Panc1 (cell line): ENCODE data around the gene PHF13. TPM values are rescaled to one million over a fixed set of nuclear protein-coding genes. Genes with fewer than 3 reads are reported as not detected.
A peak's percentile ranks its signal among the peaks of the same experiment; 100 is the strongest.
"Not testable (repeated sequence)": the region's sequence is repeated elsewhere in the genome, so short reads cannot be mapped to it uniquely, and the experiment has no call there.

Experiments used
- ATAC-seq: fragments of 200-7000 bp; cut with Tn5 transposase; 2 replicates; pipeline ENCODE4 v1.9.1; 2020; ENCODE audit warnings: mild to moderate bottlenecking, moderate library complexity
- BruUV-seq: library from RNA; stranded (reverse); fragments of 400-500 nt; replicated peaks from 2 replicates; lab custom pipeline; 2021; lab: Mats Ljungman, UMichigan
- CTCF ChIA-PET: fragments of 300-600 bp; sonication (Branson Sonifier 250); formaldehyde crosslinking; loops from one replicate; lab custom pipeline; 2022; ENCODE audit warnings: antibody characterized with exemption; lab: Charles Lee
- POLR2A ChIA-PET: fragments of 300-600 bp; sonication (Branson Sonifier 250); formaldehyde crosslinking; loops from one replicate; lab custom pipeline; 2022; ENCODE audit warnings: antibody characterized with exemption; lab: Charles Lee
- DNase-seq: peaks from one replicate; pipeline ENCODE4 v3.0.0-alpha.2; 2010; ENCODE audit warnings: low read depth, low spot score
- H3K27ac ChIP-seq: 2 replicates; pipeline ENCODE4 v1.5.1; 2011; ENCODE audit warnings: mild to moderate bottlenecking, low read length, inconsistent platforms
- H3K27me3 ChIP-seq: fragments of 200-500 bp; sonication (Bioruptor generic); 2 replicates; pipeline ENCODE4 v1.6.0; 2014; ENCODE audit warnings: low read length, inconsistent platforms; ENCODE audit not compliant: control insufficient read depth, insufficient read depth
- H3K36me3 ChIP-seq: fragments of 200-500 bp; sonication (Bioruptor generic); 2 replicates; pipeline ENCODE4 v1.5.1; 2014; ENCODE audit warnings: inconsistent platforms, mild to moderate bottlenecking, low read length, moderate library complexity; ENCODE audit not compliant: control insufficient read depth, insufficient read depth
- H3K4me1 ChIP-seq: 2 replicates; pipeline ENCODE4 v1.5.1; 2011; ENCODE audit warnings: inconsistent platforms, mild to moderate bottlenecking, low read length, moderate library complexity; ENCODE audit not compliant: control insufficient read depth, insufficient read depth
- H3K4me3 ChIP-seq, 2 experiments: 2 replicates each; pipeline ENCODE4 v1.5.1; 2011 to 2012; ENCODE audit warnings: low read depth in 2 of 2, low read length in 2 of 2, mild to moderate bottlenecking in 2 of 2, inconsistent platforms in 1 of 2, moderate library complexity in 1 of 2
- H3K9me3 ChIP-seq: fragments of 200-500 bp; sonication (Bioruptor generic); 2 replicates; pipeline ENCODE4 v1.5.1; 2014; ENCODE audit warnings: low read depth, mild to moderate bottlenecking, inconsistent platforms, low read length, moderate library complexity; ENCODE audit not compliant: control insufficient read depth, insufficient read depth
- CTCF ChIP-seq: fragments of 450-650 bp; IDR thresholded peaks from 2 replicates; pipeline ENCODE4 v1.5.1; 2017; ENCODE audit warnings: mild to moderate bottlenecking
- POLR2AphosphoS5 ChIP-seq: IDR thresholded peaks from 2 replicates; pipeline ENCODE4 v1.6.1; 2012; ENCODE audit warnings: mild to moderate bottlenecking, low read depth, low read length, moderate library complexity
- REST ChIP-seq, 2 experiments: IDR thresholded peaks; 2 replicates each; pipeline ENCODE4 v1.6.1; 2011 to 2012; ENCODE audit warnings: low read depth in 2 of 2, control low read depth in 1 of 2, low read length in 1 of 2, mild to moderate bottlenecking in 1 of 2, moderate library complexity in 1 of 2; ENCODE audit not compliant: insufficient read depth in 1 of 2
- SIN3A ChIP-seq: IDR thresholded peaks from 2 replicates; pipeline ENCODE4 v1.6.1; 2012; ENCODE audit warnings: low read depth, mild to moderate bottlenecking, low read length, moderate library complexity, borderline replicate concordance; ENCODE audit not compliant: insufficient read depth
- TCF7L2 ChIP-seq: IDR thresholded peaks from 2 replicates; pipeline ENCODE4 v1.6.1; 2011; ENCODE audit warnings: mild to moderate bottlenecking, low read depth, low read length, inconsistent platforms
- in situ Hi-C: cut with HindIII; loops from 2 replicates; pipeline ENCODE4 v1.10.0; 2016; ENCODE audit warnings: low sequenced_read_pairs, low pct_unique_long_range_greater_than_20kb
- intact Hi-C: fragments of 100-400 bp; cut with micrococcal nuclease; formaldehyde crosslinking; loops from one replicate; pipeline ENCODE4 v1.10.0; 2022; ENCODE audit not compliant: unreplicated experiment
- total RNA-seq: library from RNA; stranded (reverse); gene quantifications from one replicate; pipeline ENCODE4 v1.2.1, GENCODE V29; 2021; ENCODE audit not compliant: unreplicated experiment

The PHF13 gene
- total RNA-seq, 1 experiment from 2014 or later = 41.8 TPM

DNA sequence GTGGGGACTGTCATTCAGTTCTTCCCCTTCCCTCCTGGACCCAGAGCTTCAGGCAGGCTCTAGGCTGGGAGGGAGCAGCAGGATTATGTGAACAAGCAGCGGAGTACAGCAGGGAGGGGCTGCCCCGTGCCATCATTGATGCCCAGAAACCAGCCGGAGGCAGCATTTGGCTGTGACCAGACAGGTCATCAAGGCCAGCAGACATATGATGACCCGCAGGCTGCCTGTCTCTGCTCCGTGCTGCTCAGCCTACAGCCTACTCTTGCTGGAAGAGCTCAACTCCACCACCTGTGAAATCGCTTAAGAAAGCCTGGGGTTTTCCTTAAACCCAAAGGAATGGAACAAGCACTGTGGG, 15.8 kb upstream of the PHF13 start:
- in situ Hi-C loops = no loop called here
- H3K9me3 ChIP-seq = no peaks in the 10 kb centered on the region
- intact Hi-C loops = no loop called here
- H3K36me3 ChIP-seq = peaks cover 2% of the 10 kb centered on the region; the same call in 1 of the 2 replicates
- H3K4me1 ChIP-seq = peaks cover 16% of the 10 kb centered on the region
- ATAC-seq (no peak), DNase-seq (no peak)
- H3K27ac ChIP-seq = no peak overlapping the region
- ChIA-PET POLR2A (no interaction called here), CTCF (interaction anchor here (0.6 kb wide), 1 partner anchor 204 kb away, joined by 3 read pairs; the partner anchor contains the start of gene ACOT7)
- H3K27me3 ChIP-seq = no peaks in the 10 kb centered on the region
- H3K4me3 ChIP-seq = no peak overlapping the region
- TF ChIP-seq CTCF (no peak), TCF7L2 (no peak), REST (IDR thresholded peaks at IDR 0.05; ENCODE audit: insufficient read depth in 1 of 2, low read depth in 2 of 2, low read length in 1 of 2) (no peak), SIN3A (no peak), POLR2AphosphoS5 (no peak)
- no TSS peak for BruUV-seq

GRCh38 chr1:6599141-6599975, 14.2 kb upstream of the PHF13 start:
- peak overlapping the region in 1 of 2 experiments; percentile 96; a peak in 2 of 4 replicates for H3K4me3 ChIP-seq
- in situ Hi-C loops = no loop called here
- no peaks in the 10 kb centered on the region for H3K9me3 ChIP-seq
- DNase-seq (no peak), ATAC-seq (no peak)
- intact Hi-C loops = no loop called here
- no peak overlapping the region for H3K27ac ChIP-seq
- H3K36me3 ChIP-seq = no peaks in the 10 kb centered on the region; the same call in 1 of the 2 replicates
- BruUV-seq = no TSS peak
- TF ChIP-seq REST (IDR thresholded peaks at IDR 0.05; ENCODE audit: insufficient read depth in 1 of 2, low read depth in 2 of 2, low read length in 1 of 2) (no peak), POLR2AphosphoS5 (no peak), CTCF (no peak), TCF7L2 (no peak), SIN3A (no peak)
- ChIA-PET CTCF (interaction anchor here (0.6 kb wide), 1 partner anchor 20 kb away, joined by 3 read pairs; the partner anchor contains the start of gene ZBTB48), POLR2A (no interaction called here)
- H3K4me1 ChIP-seq = peaks cover 24% of the 10 kb centered on the region
- no peaks in the 10 kb centered on the region for H3K27me3 ChIP-seq

- H3K9me3 ChIP-seq, H3K36me3 ChIP-seq, BruUV-seq, CTCF ChIA-PET, intact Hi-C loops, DNase-seq, in situ Hi-C loops, POLR2A ChIA-PET, ATAC-seq, H3K27ac ChIP-seq, H3K27me3 ChIP-seq: not testable (repeated sequence)
- peak overlapping the region; percentile 61 to 96 for H3K4me3 ChIP-seq
- H3K4me1 ChIP-seq = peaks cover 27% of the 10 kb centered on the region
These were observed 13.5 kb upstream of the PHF13 start for GRCh38 chr1:6599991-6600390.
